ENCODE data around the gene GRAMD1A. TPM values are rescaled to one million over a fixed set of nuclear protein-coding genes. Genes with fewer than 3 reads are reported as not detected.
A peak's percentile ranks its signal among the peaks of the same experiment; 100 is the strongest.

GRAMD1A gene
- total RNA-seq, 2 donors from 2014 or later: 115 to 137 TPM

DNA sequence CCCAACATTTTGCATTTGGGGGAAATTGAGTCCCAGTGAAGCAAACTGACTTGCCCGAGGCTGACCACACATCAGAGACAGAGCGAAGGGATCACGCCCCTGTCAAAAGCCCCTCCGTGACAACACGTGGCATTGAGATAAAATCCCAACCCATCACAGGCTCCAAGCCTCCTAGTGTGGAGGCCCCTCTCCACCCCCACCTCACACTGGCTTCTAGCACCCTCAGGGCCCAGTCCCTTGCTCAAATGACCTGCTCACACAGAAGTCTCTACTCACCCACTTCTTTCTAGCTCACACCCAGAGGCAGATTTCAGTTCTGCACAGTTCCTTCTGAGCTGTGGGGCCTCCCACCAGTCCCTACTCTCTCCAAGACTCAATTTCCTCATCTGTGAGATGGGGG, 51.7 kb downstream of the GRAMD1A start:
- no peaks in the 10 kb centered on the region for H3K9me3 ChIP-seq (ENCODE audit: control insufficient read depth, low read length)
- H3K4me1 ChIP-seq (ENCODE audit: control insufficient read depth, insufficient read depth, low read length): no peaks in the 10 kb centered on the region
- H3K27me3 ChIP-seq (ENCODE audit: control insufficient read depth, insufficient read depth, low read length, poor library complexity, severe bottlenecking): no peaks in the 10 kb centered on the region
- Mint-ChIP-seq H3K27ac (no peak overlapping the region), H3K36me3 (ENCODE audit: low read depth) (peaks cover 25% of the 10 kb centered on the region), H3K4me1 (peaks cover 20% of the 10 kb centered on the region), H3K4me3 (no peak overlapping the region), H3K9me3 (no peaks in the 10 kb centered on the region), H3K27me3 (ENCODE audit: insufficient read depth) (no peaks in the 10 kb centered on the region)
- TF ChIP-seq, protein P1, sequence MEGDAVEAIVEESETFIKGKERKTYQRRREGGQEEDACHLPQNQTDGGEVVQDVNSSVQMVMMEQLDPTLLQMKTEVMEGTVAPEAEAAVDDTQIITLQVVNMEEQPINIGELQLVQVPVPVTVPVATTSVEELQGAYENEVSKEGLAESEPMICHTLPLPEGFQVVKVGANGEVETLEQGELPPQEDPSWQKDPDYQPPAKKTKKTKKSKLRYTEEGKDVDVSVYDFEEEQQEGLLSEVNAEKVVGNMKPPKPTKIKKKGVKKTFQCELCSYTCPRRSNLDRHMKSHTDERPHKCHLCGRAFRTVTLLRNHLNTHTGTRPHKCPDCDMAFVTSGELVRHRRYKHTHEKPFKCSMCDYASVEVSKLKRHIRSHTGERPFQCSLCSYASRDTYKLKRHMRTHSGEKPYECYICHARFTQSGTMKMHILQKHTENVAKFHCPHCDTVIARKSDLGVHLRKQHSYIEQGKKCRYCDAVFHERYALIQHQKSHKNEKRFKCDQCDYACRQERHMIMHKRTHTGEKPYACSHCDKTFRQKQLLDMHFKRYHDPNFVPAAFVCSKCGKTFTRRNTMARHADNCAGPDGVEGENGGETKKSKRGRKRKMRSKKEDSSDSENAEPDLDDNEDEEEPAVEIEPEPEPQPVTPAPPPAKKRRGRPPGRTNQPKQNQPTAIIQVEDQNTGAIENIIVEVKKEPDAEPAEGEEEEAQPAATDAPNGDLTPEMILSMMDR (conservative IDR thresholded peaks at IDR 0.05): no peak
- no peak overlapping the region for H3K4me3 ChIP-seq (ENCODE audit: low read length)
- no peak for DNase-seq
- no peak overlapping the region for H3K27ac ChIP-seq (ENCODE audit: low read depth, low read length)
- H3K9ac ChIP-seq (ENCODE audit: extremely low read depth, low read length, poor library complexity, severe bottlenecking): no peak overlapping the region
- 94 to 95% methylated on average over 3 to 5 of the region's 5 CpGs for WGBS, 2 experiments (ENCODE audit: insufficient coverage in 1 of 2, insufficient read length in 1 of 2)
- H3K36me3 ChIP-seq (ENCODE audit: control insufficient read depth, insufficient read depth, low read length): no peaks in the 10 kb centered on the region

DNA sequence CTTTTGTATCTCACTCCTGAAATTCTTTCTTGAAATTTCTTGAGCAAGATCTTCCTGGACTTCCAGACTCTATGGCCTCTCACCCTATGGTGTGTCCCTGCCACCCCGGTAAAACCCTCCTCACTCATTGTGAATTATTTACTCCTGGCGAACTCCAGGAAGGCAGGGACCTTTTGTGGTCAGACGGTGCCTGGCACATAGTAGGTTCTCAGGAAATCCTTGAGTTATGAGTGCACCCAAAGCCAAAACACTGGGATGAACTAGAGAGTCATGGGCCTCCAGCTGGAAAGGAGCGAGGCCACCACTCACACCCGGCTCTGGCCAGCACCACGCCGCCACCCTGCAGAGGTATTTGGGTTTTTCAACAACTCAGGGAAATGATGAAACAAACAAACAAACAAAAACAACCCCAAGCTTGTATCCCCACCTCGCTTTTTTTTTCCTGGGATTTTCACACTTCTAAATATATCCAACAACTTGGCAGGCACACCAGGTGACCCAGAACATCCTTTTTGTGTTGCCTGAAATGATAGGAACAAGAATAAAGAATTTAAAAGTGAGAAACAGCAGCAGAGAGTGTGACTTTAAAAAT, 52.6 kb downstream of the GRAMD1A start:
- Histone ChIP-seq H3K4me1 (ENCODE audit: control insufficient read depth, insufficient read depth, low read length) (no peaks in the 10 kb centered on the region), H3K4me3 (ENCODE audit: low read length) (no peak overlapping the region), H3K9me3 (ENCODE audit: control insufficient read depth, low read length) (no peaks in the 10 kb centered on the region), H3K36me3 (ENCODE audit: control insufficient read depth, insufficient read depth, low read length) (no peaks in the 10 kb centered on the region), H3K27me3 (ENCODE audit: control insufficient read depth, insufficient read depth, low read length, poor library complexity, severe bottlenecking) (no peaks in the 10 kb centered on the region), H3K9ac (ENCODE audit: extremely low read depth, low read length, poor library complexity, severe bottlenecking) (no peak overlapping the region), H3K27ac (ENCODE audit: low read depth, low read length) (no peak overlapping the region)
- WGBS, 2 experiments (ENCODE audit: insufficient coverage in 1 of 2, insufficient read length in 1 of 2): 69 to 84% methylated on average over 2 to 8 of the region's 8 CpGs
- TF ChIP-seq, protein P1 (conservative IDR thresholded peaks at IDR 0.05): no peak
- Mint-ChIP-seq H3K36me3 (ENCODE audit: low read depth) (peaks cover 25% of the 10 kb centered on the region), H3K4me3 (no peak overlapping the region), H3K9me3 (no peaks in the 10 kb centered on the region), H3K27ac (peak overlapping the region; percentile 16), H3K27me3 (ENCODE audit: insufficient read depth) (no peaks in the 10 kb centered on the region), H3K4me1 (peaks cover 20% of the 10 kb centered on the region)
- peak; percentile 75 for DNase-seq

DNA sequence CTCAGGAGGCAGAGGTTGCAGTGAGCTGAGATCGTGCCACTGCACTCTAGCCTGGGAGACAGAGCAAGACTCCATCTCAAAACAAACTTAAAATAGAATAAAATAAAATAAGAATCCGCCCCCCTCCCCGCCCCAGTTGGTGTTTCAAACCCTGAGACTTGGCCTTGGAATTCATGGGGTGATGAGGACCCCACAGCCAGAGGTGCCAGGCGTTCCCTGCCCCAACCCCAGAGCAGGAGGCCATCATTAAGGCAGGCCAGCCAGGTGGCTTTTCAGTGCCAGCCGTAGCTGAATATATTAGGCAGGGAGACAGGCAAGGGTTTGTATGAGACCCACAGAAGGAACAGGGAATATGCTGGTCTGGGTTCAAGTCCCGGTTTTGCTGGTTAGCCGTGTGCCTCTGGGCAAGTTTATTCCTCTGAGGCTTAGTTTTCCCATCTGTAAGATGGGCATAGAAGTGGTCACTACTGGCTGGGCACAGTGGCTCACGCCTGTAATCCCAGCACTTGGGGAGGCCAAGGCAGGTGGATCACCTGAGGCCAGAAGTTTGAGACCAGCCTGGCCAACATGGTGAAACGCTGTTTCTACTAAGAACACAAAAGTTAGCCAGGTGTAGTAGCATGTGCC, 53.7 kb downstream of the GRAMD1A start:
- H3K27me3 Mint-ChIP-seq (ENCODE audit: insufficient read depth): no peaks in the 10 kb centered on the region
- Histone ChIP-seq H3K4me3 (ENCODE audit: low read length) (no peak overlapping the region), H3K9ac (ENCODE audit: extremely low read depth, low read length, poor library complexity, severe bottlenecking) (no peak overlapping the region), H3K4me1 (ENCODE audit: control insufficient read depth, insufficient read depth, low read length) (no peaks in the 10 kb centered on the region), H3K27ac (ENCODE audit: low read depth, low read length) (no peak overlapping the region), H3K9me3 (ENCODE audit: control insufficient read depth, low read length) (no peaks in the 10 kb centered on the region), H3K36me3 (ENCODE audit: control insufficient read depth, insufficient read depth, low read length) (no peaks in the 10 kb centered on the region), H3K27me3 (ENCODE audit: control insufficient read depth, insufficient read depth, low read length, poor library complexity, severe bottlenecking) (no peaks in the 10 kb centered on the region)
- H3K9me3 Mint-ChIP-seq: no peaks in the 10 kb centered on the region
- no peak overlapping the region for H3K27ac Mint-ChIP-seq
- peaks cover 25% of the 10 kb centered on the region for H3K36me3 Mint-ChIP-seq (ENCODE audit: low read depth)
- no peak for DNase-seq
- H3K4me1 Mint-ChIP-seq: peaks cover 20% of the 10 kb centered on the region
- TF ChIP-seq, protein P1 (conservative IDR thresholded peaks at IDR 0.05): no peak
- no peak overlapping the region for H3K4me3 Mint-ChIP-seq
- WGBS, 2 experiments (ENCODE audit: insufficient coverage in 1 of 2, insufficient read length in 1 of 2): 79 to 84% methylated on average over 6 to 9 of the region's 9 CpGs
